Keratinocyte (primary cell): ENCODE results near the gene PTAR1. TPM values are rescaled to one million over a fixed set of nuclear protein-coding genes. Genes with fewer than 3 reads are reported as not detected.

Source experiments
- DNase-seq: peaks from one replicate; pipeline ENCODE4 v3.0.0-alpha.2; 2011; ENCODE audit warnings: low read depth, missing footprints, low spot score
- FAIRE-seq: peaks from 2 replicates; lab custom pipeline; 2011; peaks lifted over from hg19 to GRCh38; lab: Jason Lieb, UNC
- H2AFZ ChIP-seq: 2 replicates; pipeline ENCODE4 v1.6.0; 2012; ENCODE audit warnings: low read length, control low read depth, inconsistent platforms; ENCODE audit not compliant: control insufficient read depth
- H3K27ac ChIP-seq: 2 replicates; pipeline ENCODE4 v1.5.1; 2011; ENCODE audit warnings: low read length; ENCODE audit not compliant: control insufficient read depth, insufficient read depth
- H3K27me3 ChIP-seq: 3 replicates; pipeline ENCODE4 v1.6.0; 2011; ENCODE audit warnings: low read length; ENCODE audit not compliant: control insufficient read depth, insufficient read depth; ENCODE audit errors: extremely low read depth
- H3K36me3 ChIP-seq, 2 experiments: 2 replicates in 1 of 2; 3 replicates in 1 of 2; pipeline ENCODE4 v1.5.1; 2011; ENCODE audit warnings: low read length in 2 of 2, mild to moderate bottlenecking in 1 of 2; ENCODE audit not compliant: control insufficient read depth in 2 of 2, insufficient read depth in 2 of 2; ENCODE audit errors: extremely low read depth in 1 of 2
- H3K4me1 ChIP-seq: 3 replicates; pipeline ENCODE4 v1.5.1; 2011; ENCODE audit warnings: low read length; ENCODE audit not compliant: control insufficient read depth, insufficient read depth; ENCODE audit errors: extremely low read depth
- H3K4me2 ChIP-seq: 3 replicates; pipeline ENCODE4 v1.6.0; 2011; ENCODE audit warnings: low read depth, low read length; ENCODE audit not compliant: control insufficient read depth, insufficient read depth; ENCODE audit errors: extremely low read depth
- H3K4me3 ChIP-seq, 3 experiments: fragments of 200-600 bp in 1 of 3; sonication (generic) in 1 of 3; 2 replicates in 2 of 3; 3 replicates in 1 of 3; pipeline ENCODE4 v1.5.1; 2011 to 2016; ENCODE audit warnings: low read length in 3 of 3, mild to moderate bottlenecking in 3 of 3, control low read depth in 2 of 3, inconsistent platforms in 1 of 3, low read depth in 1 of 3, mixed read lengths in 1 of 3, mixed run types in 1 of 3, moderate library complexity in 1 of 3; ENCODE audit not compliant: control insufficient read depth in 2 of 3, insufficient read depth in 2 of 3; ENCODE audit errors: extremely low read depth in 1 of 3
- H3K79me2 ChIP-seq: 2 replicates; pipeline ENCODE4 v1.6.0; 2012; ENCODE audit warnings: low read length; ENCODE audit not compliant: control insufficient read depth, insufficient read depth
- H3K9ac ChIP-seq: 3 replicates; pipeline ENCODE4 v1.6.0; 2011; ENCODE audit warnings: low read length; ENCODE audit not compliant: control insufficient read depth, insufficient read depth; ENCODE audit errors: extremely low read depth
- H3K9me1 ChIP-seq: 3 replicates; pipeline ENCODE4 v1.6.0; 2011; ENCODE audit warnings: low read length; ENCODE audit not compliant: control insufficient read depth, insufficient read depth; ENCODE audit errors: extremely low read depth
- H3K9me3 ChIP-seq: 2 replicates; pipeline ENCODE4 v1.5.1; 2012; ENCODE audit warnings: low read depth, low read length; ENCODE audit not compliant: control insufficient read depth
- H4K20me1 ChIP-seq: 3 replicates; pipeline ENCODE4 v1.6.0; 2011; ENCODE audit warnings: low read length; ENCODE audit not compliant: control insufficient read depth, insufficient read depth; ENCODE audit errors: extremely low read depth
- EZH2 ChIP-seq: IDR thresholded peaks from one replicate; pipeline ENCODE4 v1.6.1; 2012; ENCODE audit warnings: inconsistent platforms, mild to moderate bottlenecking, low read length, moderate library complexity
- dilution Hi-C: fragments of 300-500 bp; cut with MboI; formaldehyde crosslinking; loops from one replicate; pipeline ENCODE4 v1.7.0; 2020; ENCODE audit warnings: low sequenced_read_pairs; ENCODE audit not compliant: extremely low pct_ligation_motif_present
- polyA plus RNA-seq, 5 experiments: library from polyadenylated mRNA; depleted of rRNA in 3 of 5; stranded (reverse) in 3 of 5; stranded (forward) in 1 of 5; unstranded in 1 of 5; fragments of >200 nt; gene quantifications; 1 replicate in 1 of 5; 2 replicates in 3 of 5; 3 replicates in 1 of 5; pipeline versions ENCODE4 v1.2.1 to v1.2.3, GENCODE V29; 2011 to 2012; ENCODE audit warnings: missing spikeins in 2 of 5, low read depth in 1 of 5, low replicate concordance in 1 of 5
- TF ChIP-seq, protein P1 (sequence below), 3 experiments: IDR thresholded peaks in 1 of 3; conservative IDR thresholded peaks in 1 of 3; optimal IDR thresholded peaks in 1 of 3; 2 replicates in 2 of 3; 3 replicates in 1 of 3; pipeline versions ENCODE3 to v1.5.1; 2011; ENCODE audit warnings: low read length in 3 of 3, mild to moderate bottlenecking in 3 of 3, moderate library complexity in 2 of 3, control low read depth in 1 of 3, inconsistent platforms in 1 of 3; ENCODE audit not compliant: insufficient read depth in 2 of 3; ENCODE audit errors: extremely low read depth in 1 of 3

Gene PTAR1
- polyA plus RNA-seq, 1 donor (not counting 4 experiments of a cell fraction or from before 2014, with no cell fraction given), result 15.5 TPM

GRCh38 chr9:69719983-69720382 lies 39.8 kb downstream of the PTAR1 start:
- FAIRE-seq, result no peak
- dilution Hi-C loops, result no loop called here

GRCh38 chr9:69719367-69719766 lies 40.4 kb downstream of the PTAR1 start:
- Histone ChIP-seq H3K79me2 (no peaks in the 10 kb centered on the region), H2AFZ (no peak overlapping the region), H3K4me3 (no peak overlapping the region), H3K4me2 (no peak overlapping the region), H3K9me3 (no peaks in the 10 kb centered on the region), H3K9me1 (no peaks in the 10 kb centered on the region), H3K4me1 (no peaks in the 10 kb centered on the region), H3K36me3 (peaks cover 9% of the 10 kb centered on the region in 2 experiments), H4K20me1 (no peaks in the 10 kb centered on the region), H3K9ac (no peak overlapping the region), H3K27me3 (no peaks in the 10 kb centered on the region), H3K27ac (no peak overlapping the region)
- FAIRE-seq, result no peak
- TF ChIP-seq EZH2, result no peak
- TF ChIP-seq, protein P1, sequence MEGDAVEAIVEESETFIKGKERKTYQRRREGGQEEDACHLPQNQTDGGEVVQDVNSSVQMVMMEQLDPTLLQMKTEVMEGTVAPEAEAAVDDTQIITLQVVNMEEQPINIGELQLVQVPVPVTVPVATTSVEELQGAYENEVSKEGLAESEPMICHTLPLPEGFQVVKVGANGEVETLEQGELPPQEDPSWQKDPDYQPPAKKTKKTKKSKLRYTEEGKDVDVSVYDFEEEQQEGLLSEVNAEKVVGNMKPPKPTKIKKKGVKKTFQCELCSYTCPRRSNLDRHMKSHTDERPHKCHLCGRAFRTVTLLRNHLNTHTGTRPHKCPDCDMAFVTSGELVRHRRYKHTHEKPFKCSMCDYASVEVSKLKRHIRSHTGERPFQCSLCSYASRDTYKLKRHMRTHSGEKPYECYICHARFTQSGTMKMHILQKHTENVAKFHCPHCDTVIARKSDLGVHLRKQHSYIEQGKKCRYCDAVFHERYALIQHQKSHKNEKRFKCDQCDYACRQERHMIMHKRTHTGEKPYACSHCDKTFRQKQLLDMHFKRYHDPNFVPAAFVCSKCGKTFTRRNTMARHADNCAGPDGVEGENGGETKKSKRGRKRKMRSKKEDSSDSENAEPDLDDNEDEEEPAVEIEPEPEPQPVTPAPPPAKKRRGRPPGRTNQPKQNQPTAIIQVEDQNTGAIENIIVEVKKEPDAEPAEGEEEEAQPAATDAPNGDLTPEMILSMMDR (optimal IDR thresholded peaks at IDR 0.05 in 1 of 3, IDR thresholded peaks at IDR 0.05 in 1 of 3, conservative IDR thresholded peaks at IDR 0.05 in 1 of 3; ENCODE audit: extremely low read depth in 1 of 3, insufficient read depth in 2 of 3, low read length in 3 of 3), result no peak
- no peak for DNase-seq
- dilution Hi-C loops, result no loop called here

More at GRCh38 chr9:69719983-69720382, 39.8 kb downstream of the PTAR1 start:
- no peaks in the 10 kb centered on the region for H4K20me1 ChIP-seq
- no peak for TF ChIP-seq EZH2
- TF ChIP-seq, protein P1 (optimal IDR thresholded peaks at IDR 0.05 in 1 of 3, IDR thresholded peaks at IDR 0.05 in 1 of 3, conservative IDR thresholded peaks at IDR 0.05 in 1 of 3; ENCODE audit: extremely low read depth in 1 of 3, insufficient read depth in 2 of 3, low read length in 3 of 3), result no peak
- H3K4me1 ChIP-seq, result no peaks in the 10 kb centered on the region
- no peaks in the 10 kb centered on the region for H3K9me3 ChIP-seq
- no peaks in the 10 kb centered on the region for H3K79me2 ChIP-seq
- no peaks in the 10 kb centered on the region for H3K27me3 ChIP-seq
- no peaks in the 10 kb centered on the region for H3K9me1 ChIP-seq
- no peak overlapping the region for H3K4me3 ChIP-seq
- H3K27ac ChIP-seq, result no peak overlapping the region
- peaks cover 9% of the 10 kb centered on the region in 2 experiments for H3K36me3 ChIP-seq
- H3K9ac ChIP-seq, result no peak overlapping the region
- no peak overlapping the region for H2AFZ ChIP-seq
- DNase-seq, result no peak
- no peak overlapping the region for H3K4me2 ChIP-seq
